Endothelial cell of umbilical vein (primary cell): ENCODE data around the gene LCMT2. TPM values are rescaled to one million over a fixed set of nuclear protein-coding genes. Genes with fewer than 3 reads are reported as not detected.

Experiments used
- BruUV-seq: library from RNA; stranded (reverse); fragments of 400-500 nt; replicated peaks from 2 replicates; lab custom pipeline; 2021; lab: Mats Ljungman, UMichigan
- CTCF ChIA-PET: fragments of 300-600, 350-600 bp; sonication (Branson Sonifier 250); formaldehyde crosslinking; loops from one replicate; lab custom pipeline; 2021; ENCODE audit warnings: antibody characterized with exemption, inconsistent platforms; lab: Charles Lee
- POLR2A ChIA-PET: fragments of 300-600, 350-600 bp; sonication (Branson Sonifier 250); formaldehyde crosslinking; loops from one replicate; lab custom pipeline; 2021; ENCODE audit warnings: antibody characterized with exemption, inconsistent platforms; lab: Charles Lee
- DNase-seq: peaks from one replicate; pipeline ENCODE4 v3.0.0-alpha.2; 2011; ENCODE audit warnings: low read depth, low spot score
- FAIRE-seq: peaks from 2 replicates; lab custom pipeline; 2011; peaks lifted over from hg19 to GRCh38; lab: Jason Lieb, UNC
- H2AFZ ChIP-seq: 2 replicates; pipeline ENCODE4 v1.6.0; 2012; ENCODE audit warnings: low read depth, low read length, control low read depth, inconsistent platforms
- H3K27ac ChIP-seq: 2 replicates; pipeline ENCODE4 v1.5.1; 2011; ENCODE audit warnings: low read depth, mild to moderate bottlenecking, control low read depth, low read length, moderate library complexity; ENCODE audit not compliant: insufficient read depth
- H3K27me3 ChIP-seq, 2 experiments: 2 replicates each; pipeline versions ENCODE4 v1.6.0 to v1.6.1; 2011; ENCODE audit warnings: low read length in 2 of 2, mixed read lengths in 1 of 2; ENCODE audit not compliant: control insufficient read depth in 2 of 2, insufficient read depth in 2 of 2
- H3K36me3 ChIP-seq, 2 experiments: 2 replicates in 1 of 2; 3 replicates in 1 of 2; pipeline ENCODE4 v1.5.1; 2011; ENCODE audit warnings: low read length in 2 of 2, mild to moderate bottlenecking in 1 of 2, moderate library complexity in 1 of 2; ENCODE audit not compliant: control insufficient read depth in 2 of 2, insufficient read depth in 2 of 2; ENCODE audit errors: extremely low read depth in 1 of 2
- H3K4me1 ChIP-seq: 3 replicates; pipeline ENCODE4 v1.5.1; 2011; ENCODE audit warnings: mild to moderate bottlenecking, low read length; ENCODE audit not compliant: control insufficient read depth, insufficient read depth; ENCODE audit errors: extremely low read depth
- H3K4me2 ChIP-seq: 2 replicates; pipeline ENCODE4 v1.6.1; 2011; ENCODE audit warnings: low read length, control low read depth, mixed read lengths; ENCODE audit not compliant: insufficient read depth
- H3K4me3 ChIP-seq, 3 experiments: fragments of 200-600 bp in 1 of 3; sonication (generic), shearing (Covaris generic) in 1 of 3; replicated peaks in 1 of 3; 2 replicates each; pipeline ENCODE4 v1.5.1; 2011 to 2016; ENCODE audit warnings: control low read depth in 3 of 3, low read length in 3 of 3, mild to moderate bottlenecking in 2 of 3, inconsistent platforms in 1 of 3, low read depth in 1 of 3, moderate library complexity in 1 of 3; ENCODE audit not compliant: insufficient read depth in 1 of 3
- H3K79me2 ChIP-seq: 2 replicates; pipeline ENCODE4 v1.6.0; 2012; ENCODE audit warnings: low read length, inconsistent platforms; ENCODE audit not compliant: control insufficient read depth, insufficient read depth
- H3K9ac ChIP-seq: replicated peaks from 2 replicates; pipeline ENCODE3; 2011; ENCODE audit warnings: low read length, control low read depth; ENCODE audit not compliant: insufficient read depth; ENCODE audit errors: extremely low read depth
- H3K9me1 ChIP-seq: replicated peaks from 3 replicates; pipeline ENCODE4 v1.6.0; 2011; ENCODE audit warnings: mild to moderate bottlenecking, low read length; ENCODE audit not compliant: control insufficient read depth, insufficient read depth; ENCODE audit errors: extremely low read depth
- H3K9me3 ChIP-seq: replicated peaks from 2 replicates; pipeline ENCODE4 v1.5.1; 2012; ENCODE audit warnings: low read length, inconsistent platforms; ENCODE audit not compliant: control insufficient read depth, insufficient read depth
- H4K20me1 ChIP-seq: replicated peaks from 2 replicates; pipeline ENCODE3; 2011; ENCODE audit warnings: mild to moderate bottlenecking, low read length; ENCODE audit not compliant: control insufficient read depth, insufficient read depth; ENCODE audit errors: extremely low read depth
- CTCF ChIP-seq, 2 donors: IDR thresholded peaks; 1 replicate in 1 of 2; 2 replicates in 1 of 2; pipeline ENCODE4 v1.5.1; 2011; ENCODE audit warnings: low read length in 2 of 2, mild to moderate bottlenecking in 2 of 2, moderate library complexity in 2 of 2, control low read depth in 1 of 2, inconsistent platforms in 1 of 2, low read depth in 1 of 2; ENCODE audit not compliant: insufficient read depth in 1 of 2; ENCODE audit errors: extremely low read depth in 1 of 2
- EZH2 ChIP-seq: IDR thresholded peaks from 2 replicates; pipeline ENCODE4 v1.6.1; 2012; ENCODE audit warnings: borderline replicate concordance, low read depth, mild to moderate bottlenecking, moderate library complexity, low read length, inconsistent platforms; ENCODE audit not compliant: severe bottlenecking
- FOS ChIP-seq: IDR thresholded peaks from 2 replicates; pipeline ENCODE4 v1.6.1; 2011; ENCODE audit warnings: mild to moderate bottlenecking, low read length, moderate library complexity, borderline replicate concordance; ENCODE audit not compliant: insufficient read depth
- GATA2 ChIP-seq: IDR thresholded peaks from 2 replicates; pipeline ENCODE4 v1.7.0; 2011; ENCODE audit warnings: low read depth, mild to moderate bottlenecking, moderate library complexity, mixed read lengths, low read length; ENCODE audit not compliant: insufficient read length, insufficient read depth
- JUN ChIP-seq: IDR thresholded peaks from 2 replicates; pipeline ENCODE4 v1.6.1; 2011; ENCODE audit warnings: borderline replicate concordance, low read depth; ENCODE audit not compliant: insufficient read length, insufficient read depth
- MAX ChIP-seq: IDR thresholded peaks from 2 replicates; pipeline ENCODE4 v1.6.1; 2011; ENCODE audit not compliant: insufficient read depth, insufficient read length
- MYC ChIP-seq: IDR thresholded peaks from one replicate; pipeline ENCODE4 v1.6.1; 2011; ENCODE audit warnings: mild to moderate bottlenecking, low read depth, low read length
- POLR2A ChIP-seq: IDR thresholded peaks from 2 replicates; pipeline ENCODE4 v1.6.1; 2012; ENCODE audit warnings: low read depth, mild to moderate bottlenecking, control low read depth, low read length
- POLR2AphosphoS5 ChIP-seq: IDR thresholded peaks from 2 replicates; pipeline ENCODE4 v1.6.1; 2012; ENCODE audit warnings: low read depth, mild to moderate bottlenecking, control low read depth, low read length, moderate library complexity; ENCODE audit not compliant: insufficient read depth
- dilution Hi-C: fragments of 300-500 bp; cut with MboI; formaldehyde crosslinking; loops from one replicate; pipeline ENCODE4 v1.15.0; 2019; ENCODE audit warnings: low sequenced_read_pairs; ENCODE audit not compliant: extremely low pct_ligation_motif_present
- intact Hi-C: fragments of 100-400 bp; cut with micrococcal nuclease; formaldehyde crosslinking; loops from one replicate; pipeline ENCODE4 v1.10.0; 2022
- polyA plus RNA-seq, 4 experiments: library from polyadenylated mRNA; depleted of rRNA in 3 of 4; stranded (reverse) in 3 of 4; unstranded in 1 of 4; fragments of >200 nt; gene quantifications; 2 replicates each; pipeline versions ENCODE4 v1.2.1 to v1.2.3, GENCODE V29; 2011 to 2012; ENCODE audit warnings: missing spikeins in 1 of 4
- total RNA-seq: library from RNA; stranded (reverse); gene quantifications from 2 replicates; pipeline ENCODE4 v1.2.3, GENCODE V29; 2021

LCMT2 gene
- total and polyA plus RNA-seq, 2 donors (not counting 3 experiments of a cell fraction or from before 2014, with no cell fraction given) = 4.1 to 6.1 TPM

- no peak for FAIRE-seq
- dilution Hi-C loops = no loop called here
Measured at GRCh38 chr15:43299884-43300283, 30.5 kb downstream of the LCMT2 start.

More at GRCh38 chr15:43299884-43300283, 30.5 kb downstream of the LCMT2 start:
- no peak overlapping the region for H3K4me3 ChIP-seq
- no peaks in the 10 kb centered on the region for H3K79me2 ChIP-seq
- H3K4me1 ChIP-seq = no peaks in the 10 kb centered on the region
- no peaks in the 10 kb centered on the region for H3K9me3 ChIP-seq
- no peaks in the 10 kb centered on the region for H3K9me1 ChIP-seq
- no peak overlapping the region for H3K4me2 ChIP-seq
- no TSS peak for BruUV-seq
- TF ChIP-seq CTCF (IDR thresholded peaks at IDR 0.05; ENCODE audit: extremely low read depth in 1 of 2, insufficient read depth in 1 of 2, low read depth in 1 of 2, low read length in 2 of 2) = no peak
- no peak for TF ChIP-seq MAX
- no peak for TF ChIP-seq POLR2A
- TF ChIP-seq FOS = no peak
- TF ChIP-seq JUN = no peak
- TF ChIP-seq GATA2 = no peak
- no peak for TF ChIP-seq POLR2AphosphoS5
- no peak for TF ChIP-seq EZH2
- TF ChIP-seq MYC = no peak
- POLR2A ChIA-PET = no interaction called here
- H4K20me1 ChIP-seq = no peaks in the 10 kb centered on the region
- peaks cover 2 to 15% of the 10 kb centered on the region in 2 experiments for H3K27me3 ChIP-seq
- H3K36me3 ChIP-seq = no peaks in the 10 kb centered on the region
- no peak for DNase-seq
- no peak overlapping the region for H3K27ac ChIP-seq
- no peak overlapping the region for H2AFZ ChIP-seq
- intact Hi-C loops = no loop called here
- CTCF ChIA-PET = interaction anchor here (1.0 to 1.6 kb wide), 2 partner anchors 14 to 105 kb away, joined by 3 to 6 read pairs; no protein-coding TSS in a partner anchor
- no peak overlapping the region for H3K9ac ChIP-seq
